HepG2 (cell line): Measurements from ENCODE around the gene OR52E2.

Experiments
- CREBL2 ChIP-seq: sonication (generic); formaldehyde crosslinking; IDR thresholded peaks from 2 replicates; pipeline ENCODE4 v1.8.1; 2023; ENCODE audit warnings: missing genetic modification reagents, mild to moderate bottlenecking, borderline replicate concordance
- CTCF ChIP-seq: sonication (generic); formaldehyde crosslinking; IDR thresholded peaks from 2 replicates; pipeline ENCODE4 v1.5.0; 2020; ENCODE audit warnings: mild to moderate bottlenecking, missing genetic modification reagents, moderate library complexity
- ELF4 ChIP-seq: sonication (generic); formaldehyde crosslinking; IDR thresholded peaks from 2 replicates; pipeline ENCODE4 v1.5.0; 2020; ENCODE audit warnings: missing genetic modification reagents, mild to moderate bottlenecking, moderate library complexity, borderline replicate concordance
- HDAC2 ChIP-seq: sonication (generic); formaldehyde crosslinking; IDR thresholded peaks from 2 replicates; pipeline ENCODE4 v1.4.0; 2020; ENCODE audit warnings: missing genetic modification reagents
- NFIC ChIP-seq: IDR thresholded peaks from 2 replicates; pipeline ENCODE4 v1.6.1; 2012; ENCODE audit warnings: mild to moderate bottlenecking, low read length, inconsistent platforms
- POLR2AphosphoS2 ChIP-seq: IDR thresholded peaks from 2 replicates; pipeline ENCODE4 v1.6.1; 2011; ENCODE audit warnings: low read depth, low read length, improper control_type of control experiment
- POLR2AphosphoS5 ChIP-seq: IDR thresholded peaks from 2 replicates; pipeline ENCODE4 v1.6.1; 2012; ENCODE audit warnings: low read depth, low read length
- TFE3 ChIP-seq: IDR thresholded peaks from 2 replicates; pipeline ENCODE4 v1.6.1; 2016
- ZNF367 ChIP-seq: sonication (generic); formaldehyde crosslinking; IDR thresholded peaks from 2 replicates; pipeline ENCODE4 v1.4.0; 2020; ENCODE audit warnings: missing genetic modification reagents, borderline replicate concordance
- ZNF446 ChIP-seq: sonication (generic); formaldehyde crosslinking; IDR thresholded peaks from 2 replicates; pipeline ENCODE4 v1.5.0; 2020; ENCODE audit warnings: mild to moderate bottlenecking, missing genetic modification reagents
- ZNF724P ChIP-seq: sonication (generic); formaldehyde crosslinking; IDR thresholded peaks from 2 replicates; pipeline ENCODE4 v1.8.0; 2022; ENCODE audit warnings: missing genetic modification reagents, borderline replicate concordance

GRCh38 chr11:5107285-5107684, 47.9 kb upstream of the OR52E2 start:
- TF ChIP-seq CREBL2 (CRISPR knock-in tag) (no peak), ZNF367 (CRISPR knock-in tag) (no peak), POLR2AphosphoS2 (no peak), CTCF (no peak), ZNF446 (no peak), TFE3 (CRISPR knock-in tag) (no peak), HDAC2 (CRISPR knock-in tag) (no peak), ELF4 (CRISPR knock-in tag) (no peak), POLR2AphosphoS5 (no peak), ZNF724P (CRISPR knock-in tag) (no peak), NFIC (no peak)
